ENCODE results near the gene ARHGAP44.
A peak's percentile ranks its signal among the peaks of the same experiment; 100 is the strongest.

Gene ARHGAP44

GRCh38 chr17:12789481-12790248 lies at the start of gene ARHGAP44:
TSS of gene ARHGAP44 (plus strand) at chr17:12789498. CDS start at chr17:12789839, 341 bp downstream.
- DNase-seq = no peak

- DNase-seq = no peak
These were observed 49.8 kb upstream of the ARHGAP44 start for GRCh38 chr17:12739500-12739899.

GRCh38 chr17:12743046-12743445 lies 46.3 kb upstream of the ARHGAP44 start:
- no peak for DNase-seq

- DNase-seq = no peak
These were observed 45.0 kb upstream of the ARHGAP44 start for GRCh38 chr17:12744298-12744697.

GRCh38 chr17:12744786-12745185 lies 44.5 kb upstream of the ARHGAP44 start:
- no peak for DNase-seq

- no peak for DNase-seq
These were observed 43.8 kb upstream of the ARHGAP44 start for GRCh38 chr17:12745486-12745885.

- no peak for DNase-seq
These were observed 32.5 kb upstream of the ARHGAP44 start for GRCh38 chr17:12756786-12757185.

GRCh38 chr17:12759090-12759489 lies 30.2 kb upstream of the ARHGAP44 start:
- DNase-seq = no peak

GRCh38 chr17:12765548-12765947 lies 23.8 kb upstream of the ARHGAP44 start:
- no peak for DNase-seq

GRCh38 chr17:12768255-12768654 lies 21.0 kb upstream of the ARHGAP44 start:
- DNase-seq = no peak

GRCh38 chr17:12769981-12770380 lies 19.3 kb upstream of the ARHGAP44 start:
- no peak for DNase-seq

- DNase-seq = no peak
These were observed 16.1 kb upstream of the ARHGAP44 start for GRCh38 chr17:12773153-12773552.

GRCh38 chr17:12789075-12789480 lies 220 bp upstream of the ARHGAP44 start:
- DNase-seq = peak in 1 of 2 donors; percentile 1

GRCh38 chr17:12790249-12791106 lies 1.2 kb downstream of the ARHGAP44 start:
- no peak for DNase-seq

GRCh38 chr17:12794919-12795532 lies 5.7 kb downstream of the ARHGAP44 start:
- DNase-seq = no peak

- no peak for DNase-seq
These were observed 11.6 kb downstream of the ARHGAP44 start for GRCh38 chr17:12800855-12801365.

GRCh38 chr17:12806630-12807029 lies 17.3 kb downstream of the ARHGAP44 start:
- DNase-seq = no peak

- no peak for DNase-seq
These were observed 19.4 kb downstream of the ARHGAP44 start for GRCh38 chr17:12808723-12809122.

GRCh38 chr17:12812877-12813276 lies 23.6 kb downstream of the ARHGAP44 start:
- no peak for DNase-seq

GRCh38 chr17:12813664-12814063 lies 24.4 kb downstream of the ARHGAP44 start:
- DNase-seq = no peak

GRCh38 chr17:12814718-12815117 lies 25.4 kb downstream of the ARHGAP44 start:
- no peak for DNase-seq

GRCh38 chr17:12815642-12816141 lies 26.4 kb downstream of the ARHGAP44 start:
- no peak for DNase-seq

GRCh38 chr17:12821376-12821940 lies 32.2 kb downstream of the ARHGAP44 start:
- no peak for DNase-seq
